Calu3 (cell line): Measurements from ENCODE around the gene TMCC2. TPM values are rescaled to one million over a fixed set of nuclear protein-coding genes. Genes with fewer than 3 reads are reported as not detected.

ENCODE experiments used
- BruUV-seq: library from RNA; stranded (reverse); fragments of 400-500 nt; replicated peaks from 2 replicates; lab custom pipeline; 2021; lab: Mats Ljungman, UMichigan
- CTCF ChIA-PET: fragments of 300-600 bp; sonication (Branson Sonifier 250); formaldehyde crosslinking; loops from one replicate; lab custom pipeline; 2022; ENCODE audit warnings: antibody characterized with exemption; lab: Charles Lee
- DNase-seq: peaks from one replicate; pipeline ENCODE4 v3.0.0; 2022
- H3K27ac Mint-ChIP-seq: one replicate; pipeline ENCODE4 v1.8.0; 2022; ENCODE audit warnings: mixed read lengths; ENCODE audit not compliant: unreplicated experiment
- H3K27me3 Mint-ChIP-seq: one replicate; pipeline ENCODE4 v1.8.0; 2022; ENCODE audit warnings: mixed read lengths; ENCODE audit not compliant: unreplicated experiment
- H3K36me3 Mint-ChIP-seq: one replicate; pipeline ENCODE4 v1.8.0; 2022; ENCODE audit warnings: mild to moderate bottlenecking, moderate library complexity, mixed read lengths; ENCODE audit not compliant: insufficient read depth, unreplicated experiment
- H3K4me1 Mint-ChIP-seq: one replicate; pipeline ENCODE4 v1.8.0; 2022; ENCODE audit warnings: mild to moderate bottlenecking, low read depth, mixed read lengths; ENCODE audit not compliant: unreplicated experiment
- H3K4me3 Mint-ChIP-seq: one replicate; pipeline ENCODE4 v1.8.0; 2022; ENCODE audit warnings: mild to moderate bottlenecking, low read depth, moderate library complexity, mixed read lengths; ENCODE audit not compliant: unreplicated experiment
- H3K9me3 Mint-ChIP-seq: one replicate; pipeline ENCODE4 v1.8.0; 2022; ENCODE audit warnings: low read depth, mixed read lengths; ENCODE audit not compliant: unreplicated experiment
- CTCF ChIP-seq: fragments of 200-600 bp; IDR thresholded peaks from one replicate; pipeline ENCODE4 v1.8.0; 2022; ENCODE audit warnings: antibody characterized with exemption; ENCODE audit not compliant: unreplicated experiment
- intact Hi-C: fragments of 100-400 bp; cut with micrococcal nuclease; formaldehyde crosslinking; loops from one replicate; pipeline ENCODE4 v1.10.0; 2022; ENCODE audit not compliant: unreplicated experiment
- total RNA-seq: library from RNA; stranded (reverse); gene quantifications from 2 replicates; pipeline ENCODE4 v1.2.3, GENCODE V29; 2022

The TMCC2 gene
- total RNA-seq, 1 experiment from 2014 or later = 0.33 TPM

- intact Hi-C loops = no loop called here
- BruUV-seq = no TSS peak
- Mint-ChIP-seq H3K4me3 (no peak overlapping the region), H3K27ac (no peak overlapping the region), H3K36me3 (no peaks in the 10 kb centered on the region), H3K4me1 (peaks cover 15% of the 10 kb centered on the region), H3K9me3 (no peaks in the 10 kb centered on the region), H3K27me3 (no peaks in the 10 kb centered on the region)
- no peak for TF ChIP-seq CTCF
- no peak for DNase-seq
- CTCF ChIA-PET = no interaction called here
Measured at GRCh38 chr1:205188596-205188995, 39.1 kb upstream of the TMCC2 start.

DNA sequence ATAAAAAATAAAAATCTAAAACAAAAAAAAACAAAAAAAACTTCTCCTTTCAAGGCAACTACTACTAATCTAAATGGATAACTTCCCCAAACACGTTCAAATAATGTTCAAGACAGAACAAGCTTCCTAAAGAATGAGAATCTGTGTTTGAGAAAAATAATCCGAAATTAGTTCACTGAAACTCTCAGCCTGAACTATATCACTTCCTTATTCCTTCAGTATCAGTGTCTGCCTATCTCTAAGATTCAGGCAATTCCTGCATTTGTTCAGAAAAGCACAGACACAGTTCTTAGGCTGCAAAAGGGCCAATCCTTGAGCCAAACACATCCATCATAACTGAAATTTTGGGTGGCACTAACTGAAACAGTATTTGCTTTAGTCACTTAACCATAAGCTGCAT, 38.6 kb upstream of the TMCC2 start:
- H3K9me3 Mint-ChIP-seq = no peaks in the 10 kb centered on the region
- intact Hi-C loops = no loop called here
- no peak overlapping the region for H3K4me3 Mint-ChIP-seq
- H3K36me3 Mint-ChIP-seq = no peaks in the 10 kb centered on the region
- H3K27me3 Mint-ChIP-seq = no peaks in the 10 kb centered on the region
- no peak for TF ChIP-seq CTCF
- DNase-seq = no peak
- BruUV-seq = no TSS peak
- CTCF ChIA-PET = no interaction called here
- H3K4me1 Mint-ChIP-seq = peaks cover 15% of the 10 kb centered on the region
- H3K27ac Mint-ChIP-seq = no peak overlapping the region

DNA sequence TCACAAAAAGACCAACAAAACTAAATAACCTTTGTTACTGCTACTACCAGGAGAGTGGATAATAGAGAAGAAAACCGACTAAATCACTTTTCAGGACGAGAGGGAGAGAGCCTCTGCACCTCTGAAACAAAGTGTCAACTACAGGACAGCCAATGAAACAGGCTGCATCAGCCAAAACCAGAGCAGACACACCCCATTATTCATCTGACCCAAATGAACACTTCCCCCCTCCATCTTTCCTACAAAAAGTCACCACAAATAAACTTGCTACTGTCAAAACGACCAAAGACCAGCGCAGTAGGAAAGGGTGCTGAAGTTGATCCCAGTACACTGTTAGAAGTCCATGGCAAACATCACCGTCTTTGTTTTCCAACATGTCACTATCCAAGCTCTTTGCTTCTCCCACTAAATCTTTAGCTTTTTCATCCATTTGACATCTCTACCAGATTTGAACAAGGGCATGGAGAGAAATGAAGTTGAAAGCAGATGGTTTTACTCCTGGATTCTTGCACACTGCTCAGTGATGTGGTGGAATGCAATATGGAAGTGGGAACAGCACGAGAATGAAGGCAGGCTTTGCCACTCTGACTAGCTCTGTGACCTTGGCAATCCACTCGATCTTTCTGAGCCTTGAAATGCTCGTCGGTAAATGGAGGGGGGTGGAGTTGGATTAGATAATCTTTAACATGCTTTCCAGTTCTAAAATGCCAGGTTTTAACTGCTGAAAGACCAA, 36.7 kb upstream of the TMCC2 start:
- BruUV-seq = no TSS peak
- Mint-ChIP-seq H3K4me3 (no peak overlapping the region), H3K4me1 (peaks cover 15% of the 10 kb centered on the region), H3K9me3 (no peaks in the 10 kb centered on the region), H3K36me3 (no peaks in the 10 kb centered on the region), H3K27me3 (no peaks in the 10 kb centered on the region), H3K27ac (no peak overlapping the region)
- DNase-seq = no peak
- intact Hi-C loops = no loop called here
- CTCF ChIA-PET = interaction anchor here (0.7 kb wide), 1 partner anchor 493 kb away, joined by 4 read pairs; no protein-coding TSS in a partner anchor
- no peak for TF ChIP-seq CTCF

DNA sequence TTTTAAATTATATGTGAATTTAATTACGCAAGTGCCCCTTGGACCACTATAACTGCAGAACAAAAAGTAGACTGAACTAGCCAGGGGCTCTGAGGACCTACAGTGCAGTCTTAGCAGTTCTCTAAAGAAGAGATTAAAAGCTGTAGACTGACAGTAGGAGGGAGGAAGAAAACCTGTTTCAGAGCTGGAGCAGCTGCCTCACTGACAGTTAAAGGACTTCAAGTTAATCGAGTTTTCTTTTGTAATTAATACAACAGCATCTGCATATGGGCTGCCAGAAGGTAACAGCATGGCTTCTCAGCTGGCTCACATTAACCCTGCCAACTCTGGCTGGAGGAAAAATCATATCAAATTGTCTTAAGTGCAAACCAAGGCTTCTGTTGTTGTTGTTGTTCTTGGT, 36.1 kb upstream of the TMCC2 start:
- TF ChIP-seq CTCF = no peak

More for the DNA sequence above, 36.1 kb upstream of the TMCC2 start:
- BruUV-seq = no TSS peak
- H3K27ac Mint-ChIP-seq = no peak overlapping the region
- peaks cover 15% of the 10 kb centered on the region for H3K4me1 Mint-ChIP-seq
- no peaks in the 10 kb centered on the region for H3K9me3 Mint-ChIP-seq
- CTCF ChIA-PET = interaction anchor here (0.6 to 0.7 kb wide), 2 partner anchors 466 to 492 kb away, joined by 4 to 6 read pairs; no protein-coding TSS in a partner anchor
- no peaks in the 10 kb centered on the region for H3K27me3 Mint-ChIP-seq
- intact Hi-C loops = no loop called here
- DNase-seq = no peak
- no peak overlapping the region for H3K4me3 Mint-ChIP-seq
- no peaks in the 10 kb centered on the region for H3K36me3 Mint-ChIP-seq
